GM18870 (cell line): ENCODE measurements around the gene MKLN1.

Experiments used
- ATAC-seq: cut with Tn5 transposase; IDR thresholded peaks from one replicate; pipeline ENCODE4 v1.9.1; 2021; ENCODE audit warnings: moderate library complexity; ENCODE audit not compliant: unreplicated experiment

The MKLN1 gene

DNA sequence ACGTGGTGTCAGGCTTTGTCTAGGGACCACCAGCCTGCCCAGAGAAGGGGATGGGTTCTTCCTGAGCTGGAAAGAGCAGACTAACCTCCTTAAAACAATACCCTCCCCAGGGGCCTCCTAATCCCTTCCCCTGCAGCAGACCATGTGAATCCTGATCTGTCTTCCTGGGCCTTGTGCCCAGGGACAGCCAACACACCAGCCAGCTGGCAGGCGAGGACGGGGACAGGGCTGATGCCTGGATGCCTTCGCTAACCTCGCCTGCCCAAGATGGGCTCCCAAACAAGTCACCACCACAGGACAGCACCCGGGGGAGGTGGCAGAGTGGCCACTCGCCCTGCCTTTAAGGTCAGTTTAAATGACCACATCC lies 211.1 kb downstream of the MKLN1 start:
- ATAC-seq: no peak

DNA sequence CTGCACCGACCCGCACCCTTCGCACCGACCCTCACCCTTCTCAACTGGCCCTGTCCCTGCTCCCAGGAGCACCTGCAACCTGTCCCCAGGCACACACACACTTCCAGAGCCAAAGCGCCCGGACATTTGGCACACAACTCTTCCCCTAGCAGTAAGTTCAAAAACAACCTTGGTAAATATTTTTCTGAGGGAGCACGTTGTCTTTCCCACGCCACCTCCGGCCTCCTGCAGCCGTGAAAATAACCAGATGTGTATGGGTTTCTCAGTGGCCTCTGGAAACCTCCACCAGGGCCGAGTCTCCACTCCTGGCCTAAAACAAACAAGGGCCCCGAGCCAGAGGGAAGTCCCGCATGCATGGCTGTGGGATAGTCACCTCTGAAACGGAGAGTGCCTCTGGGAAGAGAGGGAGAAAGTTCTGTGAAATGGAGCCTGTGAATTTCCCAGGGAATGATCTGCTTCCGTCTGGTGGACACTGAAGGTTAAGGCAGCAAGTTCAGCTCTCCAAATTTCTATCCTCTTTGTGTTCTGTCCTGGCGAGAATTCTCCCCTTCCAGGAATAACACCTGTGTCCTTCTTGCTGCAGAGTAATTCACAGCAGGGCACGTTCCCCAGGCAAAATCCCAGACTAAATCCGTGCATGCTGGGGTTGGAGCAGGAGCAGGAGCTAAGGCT lies 213.0 kb downstream of the MKLN1 start:
- no peak for ATAC-seq

- no peak for ATAC-seq
These were observed 215.6 kb downstream of the MKLN1 start for GRCh38 chr7:131543298-131543697.

DNA sequence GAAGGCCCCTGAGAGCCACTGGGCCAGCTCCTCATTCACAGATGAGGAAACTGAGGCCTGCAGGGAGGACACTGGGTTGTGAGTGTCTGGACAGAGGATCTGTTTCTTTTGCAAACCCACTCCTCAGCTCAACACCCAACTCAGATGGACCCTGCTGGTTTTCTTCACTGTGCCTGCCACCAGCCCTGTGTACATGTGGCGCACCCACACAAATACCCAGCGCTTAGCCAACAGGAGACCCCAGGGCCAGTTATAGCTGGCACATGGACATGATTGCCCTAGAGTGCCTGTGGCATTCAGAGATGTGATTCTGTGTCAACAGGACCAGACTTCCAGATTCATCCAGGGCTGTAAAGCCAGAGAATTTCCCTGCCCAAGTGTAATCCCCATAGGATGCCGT lies 216.3 kb downstream of the MKLN1 start:
- ATAC-seq: no peak

GRCh38 chr7:131544449-131545301 lies 217.0 kb downstream of the MKLN1 start:
- ATAC-seq: no peak

GRCh38 chr7:131546126-131546525 lies 218.4 kb downstream of the MKLN1 start:
- no peak for ATAC-seq
